ENCODE data around the gene TTC24.

- TF ChIP-seq CTCF (IDR thresholded peaks at IDR 0.05) (no peak), ZFX (IDR thresholded peaks at IDR 0.05; ENCODE audit: borderline replicate concordance) (no peak)
These were observed 25.6 kb upstream of the TTC24 start for GRCh38 chr1:156553860-156554485.
